DMS114 treated with DMSO at 0.1 percent for 48 hours (cell line): ENCODE results near the gene SPACA5B.
"Not testable (repeated sequence)": the region's sequence is repeated elsewhere in the genome, so short reads cannot be mapped to it uniquely, and the experiment has no call there.

Source experiments
- DNase-seq: peaks from one replicate; lab custom pipeline; 2025; ENCODE audit not compliant: unreplicated experiment; lab: John Stamatoyannopoulos, UW

The SPACA5B gene

GRCh38 chrX:48130326-48130725, at the start of gene SPACA5B:
SPACA5B (plus strand) TSS chrX:48130626; CDS start chrX:48130688, 62 bp downstream.
- not testable (repeated sequence) for DNase-seq

GRCh38 chrX:48083212-48083611, 47.2 kb upstream of the SPACA5B start:
- DNase-seq = peak; percentile 18

GRCh38 chrX:48083706-48084105, 46.7 kb upstream of the SPACA5B start:
- DNase-seq = no peak

GRCh38 chrX:48086082-48086481, 44.3 kb upstream of the SPACA5B start:
- no peak for DNase-seq

GRCh38 chrX:48090123-48090522, 40.3 kb upstream of the SPACA5B start:
- DNase-seq = no peak

- DNase-seq = not testable (repeated sequence)
These were observed 37.9 kb upstream of the SPACA5B start for GRCh38 chrX:48092558-48092957.

GRCh38 chrX:48101443-48101842, 29.0 kb upstream of the SPACA5B start:
- DNase-seq = no peak

- DNase-seq = no peak
These were observed 27.5 kb upstream of the SPACA5B start for GRCh38 chrX:48102874-48103374.

GRCh38 chrX:48107717-48108116, 22.7 kb upstream of the SPACA5B start:
- DNase-seq = no peak

GRCh38 chrX:48125286-48125685, 5.1 kb upstream of the SPACA5B start:
- not testable (repeated sequence) for DNase-seq

GRCh38 chrX:48132308-48132844, 1.9 kb downstream of the SPACA5B start:
- DNase-seq = not testable (repeated sequence)

- DNase-seq = not testable (repeated sequence)
These were observed 8.7 kb downstream of the SPACA5B start for GRCh38 chrX:48139076-48139475.

GRCh38 chrX:48141810-48142508, 11.5 kb downstream of the SPACA5B start:
- not testable (repeated sequence) for DNase-seq

- not testable (repeated sequence) for DNase-seq
These were observed 12.3 kb downstream of the SPACA5B start for GRCh38 chrX:48142697-48143096.

GRCh38 chrX:48153769-48154168, 23.3 kb downstream of the SPACA5B start:
- no peak for DNase-seq

GRCh38 chrX:48154796-48155195, 24.4 kb downstream of the SPACA5B start:
- DNase-seq = no peak

GRCh38 chrX:48156014-48156413, 25.6 kb downstream of the SPACA5B start:
- DNase-seq = no peak

- DNase-seq = no peak
These were observed 34.8 kb downstream of the SPACA5B start for GRCh38 chrX:48165241-48165640.

- DNase-seq = not testable (repeated sequence)
These were observed 35.9 kb downstream of the SPACA5B start for GRCh38 chrX:48166322-48166721.

GRCh38 chrX:48179691-48180090, 49.3 kb downstream of the SPACA5B start:
- no peak for DNase-seq

GRCh38 chrX:48180811-48181210, 50.4 kb downstream of the SPACA5B start:
- no peak for DNase-seq

- DNase-seq = not testable (repeated sequence)
These were observed 51.5 kb downstream of the SPACA5B start for GRCh38 chrX:48181882-48182281.
